Activated T-cell treated with anti-CD3 and anti-CD28 coated beads, Interleukin-2, amount 50 U/mL, for 24 hours (primary cell): ENCODE measurements around the gene SMG9.

ENCODE experiments used
- DNase-seq: peaks from one replicate; pipeline ENCODE4 v3.0.0-alpha.2; 2020
- H3K27ac Mint-ChIP-seq: 2 replicates; pipeline ENCODE4 v1.8.0; 2020; ENCODE audit warnings: mild to moderate bottlenecking, mixed read lengths
- H3K27me3 Mint-ChIP-seq: 2 replicates; pipeline ENCODE4 v1.8.0; 2020; ENCODE audit warnings: mixed read lengths
- H3K36me3 Mint-ChIP-seq: 2 replicates; pipeline ENCODE4 v1.8.0; 2020; ENCODE audit warnings: low read depth, mixed read lengths
- H3K4me1 Mint-ChIP-seq: 2 replicates; pipeline ENCODE4 v1.8.0; 2020; ENCODE audit warnings: low read depth, mixed read lengths
- H3K4me3 Mint-ChIP-seq: 2 replicates; pipeline ENCODE4 v1.8.0; 2020; ENCODE audit warnings: mild to moderate bottlenecking, moderate library complexity, mixed read lengths
- H3K9me3 Mint-ChIP-seq: 2 replicates; pipeline ENCODE4 v1.8.0; 2020; ENCODE audit warnings: mixed read lengths

SMG9 gene

GRCh38 chr19:43708716-43709115 is 46.0 kb downstream of the SMG9 start:
- H3K27me3 Mint-ChIP-seq: peaks cover 4% of the 10 kb centered on the region
- H3K9me3 Mint-ChIP-seq: peaks cover 4% of the 10 kb centered on the region
- peaks cover 3% of the 10 kb centered on the region for H3K4me1 Mint-ChIP-seq
- H3K36me3 Mint-ChIP-seq: peaks cover 1% of the 10 kb centered on the region
- DNase-seq: no peak
- H3K27ac Mint-ChIP-seq: no peak overlapping the region
- no peak overlapping the region for H3K4me3 Mint-ChIP-seq

DNA sequence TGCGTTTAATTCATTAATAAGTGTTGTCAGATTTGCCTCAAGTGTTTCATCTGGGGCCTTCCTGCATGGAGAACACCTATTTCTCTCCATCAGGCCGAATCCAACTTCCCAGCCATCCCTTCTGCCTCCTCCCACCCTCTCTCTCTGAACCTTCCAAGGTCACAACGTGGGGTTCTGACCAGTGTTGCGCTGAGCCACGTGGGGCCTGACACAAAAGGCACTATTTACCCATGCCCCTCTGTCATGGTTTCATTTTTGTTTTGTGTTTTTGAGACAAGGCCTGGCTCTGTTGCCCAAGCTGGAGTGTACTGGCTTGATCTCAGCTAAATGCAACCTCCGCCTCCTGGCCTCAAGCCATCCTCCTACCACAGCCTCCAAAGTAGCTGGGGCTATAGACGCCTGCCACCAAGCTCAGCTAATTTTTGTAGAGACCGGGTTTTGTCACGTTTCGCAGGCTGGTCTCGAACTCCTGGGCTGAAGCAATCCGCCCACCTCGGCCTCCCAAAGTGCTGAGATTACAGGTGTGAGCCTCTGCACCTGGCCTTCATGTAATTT is 47.5 kb downstream of the SMG9 start:
- Mint-ChIP-seq H3K9me3 (peaks cover 4% of the 10 kb centered on the region), H3K4me1 (peaks cover 3% of the 10 kb centered on the region), H3K36me3 (peaks cover 1% of the 10 kb centered on the region), H3K27me3 (peaks cover 1% of the 10 kb centered on the region), H3K4me3 (no peak overlapping the region), H3K27ac (no peak overlapping the region)
- no peak for DNase-seq

- H3K9me3 Mint-ChIP-seq: peaks cover 8% of the 10 kb centered on the region
- peaks cover 1% of the 10 kb centered on the region for H3K36me3 Mint-ChIP-seq
- no peak for DNase-seq
- peaks cover 14% of the 10 kb centered on the region for H3K4me1 Mint-ChIP-seq
- no peak overlapping the region for H3K4me3 Mint-ChIP-seq
- H3K27ac Mint-ChIP-seq: no peak overlapping the region
- no peaks in the 10 kb centered on the region for H3K27me3 Mint-ChIP-seq
These were observed 49.0 kb downstream of the SMG9 start for GRCh38 chr19:43705729-43706128.

DNA sequence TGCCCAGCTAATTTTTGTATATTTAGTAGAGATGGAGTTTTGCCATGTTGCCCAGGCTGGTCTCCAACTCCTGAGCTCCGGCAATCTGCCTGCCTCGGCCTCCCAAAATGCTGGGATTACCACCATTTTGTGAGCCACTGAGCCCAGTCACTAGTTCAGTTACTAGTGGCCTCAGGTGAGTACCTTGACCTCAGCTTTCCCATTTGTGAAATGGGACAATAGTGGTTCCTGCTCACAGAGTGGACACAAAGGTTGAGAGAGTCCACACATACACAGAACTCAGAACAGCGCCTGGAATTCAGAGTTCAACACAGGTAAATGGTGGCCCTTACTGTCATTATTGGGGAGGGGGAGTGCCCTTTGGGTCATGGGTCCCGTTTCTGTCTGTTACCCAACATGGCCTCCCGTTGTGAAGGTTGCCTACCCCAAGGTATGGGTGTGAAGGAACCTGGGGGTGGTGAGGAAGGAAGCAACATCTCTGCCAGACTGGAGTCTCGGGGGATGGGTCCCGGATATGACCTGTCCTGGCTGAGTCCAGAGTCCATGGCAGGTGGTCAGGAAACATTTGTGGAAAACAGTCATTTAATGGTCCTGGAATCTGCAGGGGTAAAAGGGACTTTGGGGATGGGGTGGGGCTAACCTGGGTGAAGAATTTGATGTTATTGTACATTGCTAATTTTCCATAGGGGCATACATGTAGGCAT is 50.6 kb downstream of the SMG9 start:
- peaks cover 7% of the 10 kb centered on the region for H3K27me3 Mint-ChIP-seq
- no peak overlapping the region for H3K27ac Mint-ChIP-seq
- DNase-seq: no peak
- H3K4me3 Mint-ChIP-seq: no peak overlapping the region
- H3K9me3 Mint-ChIP-seq: peaks cover 8% of the 10 kb centered on the region
- H3K4me1 Mint-ChIP-seq: peaks cover 27% of the 10 kb centered on the region
- H3K36me3 Mint-ChIP-seq: peaks cover under 1% of the 10 kb centered on the region

GRCh38 chr19:43700395-43701000 is 54.3 kb downstream of the SMG9 start:
- peaks cover 27% of the 10 kb centered on the region for H3K27me3 Mint-ChIP-seq
- peaks cover 28% of the 10 kb centered on the region for H3K4me1 Mint-ChIP-seq
- peak overlapping the region; percentile 76 for H3K4me3 Mint-ChIP-seq
- H3K9me3 Mint-ChIP-seq: peaks cover 8% of the 10 kb centered on the region
- H3K27ac Mint-ChIP-seq: peak overlapping the region; percentile 94
- DNase-seq: peak; percentile 37
- no peaks in the 10 kb centered on the region for H3K36me3 Mint-ChIP-seq

GRCh38 chr19:43699506-43700394 is 55.0 kb downstream of the SMG9 start:
- Mint-ChIP-seq H3K4me1 (peaks cover 28% of the 10 kb centered on the region), H3K27ac (peak overlapping the region; percentile 94)

GRCh38 chr19:43697295-43697694 is 57.5 kb downstream of the SMG9 start:
- Mint-ChIP-seq H3K9me3 (peaks cover 13% of the 10 kb centered on the region), H3K4me1 (peaks cover 27% of the 10 kb centered on the region), H3K36me3 (no peaks in the 10 kb centered on the region), H3K4me3 (no peak overlapping the region), H3K27me3 (peaks cover 34% of the 10 kb centered on the region), H3K27ac (no peak overlapping the region)
- no peak for DNase-seq

More at GRCh38 chr19:43699506-43700394, 55.0 kb downstream of the SMG9 start:
- no peaks in the 10 kb centered on the region for H3K36me3 Mint-ChIP-seq
- H3K27me3 Mint-ChIP-seq: peaks cover 28% of the 10 kb centered on the region
- peak; percentile 35 for DNase-seq
- H3K4me3 Mint-ChIP-seq: peak overlapping the region; percentile 26
- peaks cover 8% of the 10 kb centered on the region for H3K9me3 Mint-ChIP-seq

DNA sequence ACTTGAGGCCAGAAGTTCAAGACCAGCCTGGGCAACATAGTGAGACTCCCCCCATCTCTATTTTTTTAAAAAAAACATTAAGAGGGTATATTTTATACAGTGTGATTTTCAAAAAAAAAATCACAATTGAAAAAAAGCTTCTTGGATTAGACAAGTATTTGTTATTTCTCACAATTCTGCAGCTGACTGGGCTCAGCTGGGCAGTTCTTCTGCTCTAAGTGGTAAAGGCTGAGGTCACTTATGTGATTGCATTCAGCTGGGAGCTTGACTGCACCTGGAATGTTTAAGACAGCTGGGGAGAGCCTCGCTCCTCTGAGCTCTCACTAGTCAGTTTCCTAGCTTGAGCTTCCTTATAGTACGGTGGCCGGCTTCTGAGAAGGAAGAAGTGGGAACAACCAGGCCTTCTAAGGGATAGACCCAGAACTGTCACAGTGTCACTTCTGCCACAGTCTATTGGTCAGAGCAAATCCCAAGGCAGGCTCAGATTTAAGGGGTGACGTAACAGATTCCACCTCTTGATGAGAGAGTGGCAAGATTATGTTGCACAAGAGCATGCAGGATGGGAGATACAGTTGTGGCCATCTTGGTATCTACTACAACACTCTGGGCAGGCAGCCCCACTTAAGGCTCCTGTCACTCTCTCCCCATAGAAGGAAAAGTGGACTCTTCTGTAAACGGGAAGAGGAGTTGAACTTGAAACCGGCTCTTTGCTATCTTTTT is 58.6 kb downstream of the SMG9 start:
- H3K4me1 Mint-ChIP-seq: peaks cover 18% of the 10 kb centered on the region
- no peaks in the 10 kb centered on the region for H3K36me3 Mint-ChIP-seq
- H3K27me3 Mint-ChIP-seq: peaks cover 34% of the 10 kb centered on the region
- peaks cover 15% of the 10 kb centered on the region for H3K9me3 Mint-ChIP-seq
- no peak for DNase-seq
- no peak overlapping the region for H3K4me3 Mint-ChIP-seq
- H3K27ac Mint-ChIP-seq: no peak overlapping the region

GRCh38 chr19:43694553-43694952 is 60.2 kb downstream of the SMG9 start:
- peaks cover 27% of the 10 kb centered on the region for H3K27me3 Mint-ChIP-seq
- peaks cover 23% of the 10 kb centered on the region for H3K9me3 Mint-ChIP-seq
- no peak for DNase-seq
- no peak overlapping the region for H3K27ac Mint-ChIP-seq
- no peaks in the 10 kb centered on the region for H3K36me3 Mint-ChIP-seq
- no peak overlapping the region for H3K4me3 Mint-ChIP-seq
- H3K4me1 Mint-ChIP-seq: peaks cover 2% of the 10 kb centered on the region

GRCh38 chr19:43692877-43693276 is 61.9 kb downstream of the SMG9 start:
- H3K27ac Mint-ChIP-seq: no peak overlapping the region
- H3K27me3 Mint-ChIP-seq: peaks cover 17% of the 10 kb centered on the region
- H3K4me3 Mint-ChIP-seq: no peak overlapping the region

GRCh38 chr19:43692385-43692784 is 62.4 kb downstream of the SMG9 start:
- H3K9me3 Mint-ChIP-seq: peaks cover 23% of the 10 kb centered on the region
- peaks cover 14% of the 10 kb centered on the region for H3K27me3 Mint-ChIP-seq
- no peaks in the 10 kb centered on the region for H3K4me1 Mint-ChIP-seq
- H3K27ac Mint-ChIP-seq: no peak overlapping the region
- no peak for DNase-seq
- no peaks in the 10 kb centered on the region for H3K36me3 Mint-ChIP-seq
- no peak overlapping the region for H3K4me3 Mint-ChIP-seq

More at GRCh38 chr19:43692877-43693276, 61.9 kb downstream of the SMG9 start:
- Mint-ChIP-seq H3K4me1 (no peaks in the 10 kb centered on the region), H3K9me3 (peaks cover 23% of the 10 kb centered on the region), H3K36me3 (no peaks in the 10 kb centered on the region)
- DNase-seq: no peak

- peaks cover 23% of the 10 kb centered on the region for H3K9me3 Mint-ChIP-seq
- H3K4me3 Mint-ChIP-seq: no peak overlapping the region
- peaks cover 4% of the 10 kb centered on the region for H3K4me1 Mint-ChIP-seq
- no peak for DNase-seq
- no peaks in the 10 kb centered on the region for H3K36me3 Mint-ChIP-seq
- H3K27ac Mint-ChIP-seq: no peak overlapping the region
- H3K27me3 Mint-ChIP-seq: peaks cover 8% of the 10 kb centered on the region
These were observed 63.0 kb downstream of the SMG9 start for GRCh38 chr19:43691755-43692154.

GRCh38 chr19:43690890-43691289 is 63.9 kb downstream of the SMG9 start:
- Mint-ChIP-seq H3K4me1 (peaks cover 4% of the 10 kb centered on the region), H3K27me3 (peaks cover 6% of the 10 kb centered on the region), H3K9me3 (peaks cover 19% of the 10 kb centered on the region), H3K4me3 (no peak overlapping the region), H3K36me3 (no peaks in the 10 kb centered on the region), H3K27ac (no peak overlapping the region)
- no peak for DNase-seq

DNA sequence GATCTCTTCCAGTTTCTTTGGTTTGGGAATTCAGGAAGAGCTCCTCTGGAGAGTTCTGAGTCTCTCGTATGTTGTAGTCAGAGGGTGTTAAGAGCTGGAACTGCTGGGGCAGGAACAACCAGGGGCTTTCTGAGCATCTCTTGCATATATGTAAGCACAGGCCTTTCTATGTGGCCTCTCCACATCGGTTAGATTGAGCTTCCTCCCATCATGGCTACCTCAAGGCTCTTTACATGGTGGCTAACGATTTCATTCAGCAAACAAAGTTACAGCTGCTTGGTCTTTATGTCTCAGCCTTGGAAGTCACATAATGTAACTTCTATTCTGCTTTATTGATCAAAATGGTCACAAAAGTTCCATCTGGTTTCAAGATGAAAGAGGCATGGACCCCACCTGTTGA is 64.3 kb downstream of the SMG9 start:
- H3K4me1 Mint-ChIP-seq: peaks cover 4% of the 10 kb centered on the region
- H3K9me3 Mint-ChIP-seq: peaks cover 19% of the 10 kb centered on the region
- no peak overlapping the region for H3K4me3 Mint-ChIP-seq
- H3K27ac Mint-ChIP-seq: no peak overlapping the region
- no peaks in the 10 kb centered on the region for H3K36me3 Mint-ChIP-seq
- DNase-seq: no peak
- peaks cover 6% of the 10 kb centered on the region for H3K27me3 Mint-ChIP-seq
